ENCODE measurements around the gene RPTOR.

RPTOR gene

DNA sequence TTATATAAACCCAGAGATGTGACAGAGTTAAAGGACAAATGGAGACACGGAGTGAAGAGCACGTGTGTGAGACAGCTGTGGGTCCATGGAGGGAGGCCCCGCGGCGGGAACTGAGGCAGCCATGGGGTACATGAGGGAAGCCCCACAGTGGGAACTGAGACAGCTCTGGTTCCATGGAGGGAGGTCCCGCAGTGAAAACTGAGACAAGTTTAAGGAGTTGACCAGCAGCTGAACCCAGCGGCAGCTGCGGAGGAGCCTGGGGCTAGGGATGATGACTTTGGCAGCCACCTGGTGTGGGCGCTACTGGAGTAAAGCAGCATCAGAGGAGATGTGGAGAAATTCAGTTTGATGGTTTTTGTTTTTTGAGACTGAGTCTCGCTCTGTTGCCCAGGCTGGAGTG, 185.1 kb downstream of the RPTOR start:
- ChIA-PET POLR2A (no interaction called here), CTCF (no interaction called here)
- H3K4me3 ChIP-seq (ENCODE audit: low read depth, low read length), result no peak overlapping the region
- TF ChIP-seq, protein P1, sequence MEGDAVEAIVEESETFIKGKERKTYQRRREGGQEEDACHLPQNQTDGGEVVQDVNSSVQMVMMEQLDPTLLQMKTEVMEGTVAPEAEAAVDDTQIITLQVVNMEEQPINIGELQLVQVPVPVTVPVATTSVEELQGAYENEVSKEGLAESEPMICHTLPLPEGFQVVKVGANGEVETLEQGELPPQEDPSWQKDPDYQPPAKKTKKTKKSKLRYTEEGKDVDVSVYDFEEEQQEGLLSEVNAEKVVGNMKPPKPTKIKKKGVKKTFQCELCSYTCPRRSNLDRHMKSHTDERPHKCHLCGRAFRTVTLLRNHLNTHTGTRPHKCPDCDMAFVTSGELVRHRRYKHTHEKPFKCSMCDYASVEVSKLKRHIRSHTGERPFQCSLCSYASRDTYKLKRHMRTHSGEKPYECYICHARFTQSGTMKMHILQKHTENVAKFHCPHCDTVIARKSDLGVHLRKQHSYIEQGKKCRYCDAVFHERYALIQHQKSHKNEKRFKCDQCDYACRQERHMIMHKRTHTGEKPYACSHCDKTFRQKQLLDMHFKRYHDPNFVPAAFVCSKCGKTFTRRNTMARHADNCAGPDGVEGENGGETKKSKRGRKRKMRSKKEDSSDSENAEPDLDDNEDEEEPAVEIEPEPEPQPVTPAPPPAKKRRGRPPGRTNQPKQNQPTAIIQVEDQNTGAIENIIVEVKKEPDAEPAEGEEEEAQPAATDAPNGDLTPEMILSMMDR (IDR thresholded peaks at IDR 0.05; ENCODE audit: insufficient read depth, low read length, missing control alignments), result no peak
- no peak for DNase-seq (ENCODE audit: low read depth, low spot score)

DNA sequence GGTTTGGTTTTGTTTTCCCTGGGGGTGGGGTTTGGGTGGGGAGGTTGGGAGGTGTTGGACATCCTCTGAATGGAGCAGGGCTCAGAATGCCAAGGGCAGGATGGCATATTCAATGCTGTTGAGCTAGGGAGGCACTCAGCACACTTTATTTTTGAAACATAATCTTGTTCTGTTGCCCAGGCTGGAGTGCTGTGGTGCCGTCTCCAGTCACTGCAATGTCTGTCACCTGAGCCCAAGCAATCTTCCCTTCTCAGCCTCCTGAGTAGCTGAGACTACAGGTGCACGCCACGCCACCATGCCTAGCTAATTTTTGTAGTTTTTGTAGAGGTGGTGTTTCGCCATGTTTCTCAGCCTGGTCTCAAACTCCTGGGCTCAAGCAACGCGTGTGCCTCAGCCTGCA, 186.1 kb downstream of the RPTOR start:
- no peak overlapping the region for H3K4me3 ChIP-seq (ENCODE audit: low read depth, low read length)
- TF ChIP-seq, protein P1 (IDR thresholded peaks at IDR 0.05; ENCODE audit: insufficient read depth, low read length, missing control alignments), result no peak
- ChIA-PET POLR2A (no interaction called here), CTCF (no interaction called here)
- DNase-seq (ENCODE audit: low read depth, low spot score), result no peak

DNA sequence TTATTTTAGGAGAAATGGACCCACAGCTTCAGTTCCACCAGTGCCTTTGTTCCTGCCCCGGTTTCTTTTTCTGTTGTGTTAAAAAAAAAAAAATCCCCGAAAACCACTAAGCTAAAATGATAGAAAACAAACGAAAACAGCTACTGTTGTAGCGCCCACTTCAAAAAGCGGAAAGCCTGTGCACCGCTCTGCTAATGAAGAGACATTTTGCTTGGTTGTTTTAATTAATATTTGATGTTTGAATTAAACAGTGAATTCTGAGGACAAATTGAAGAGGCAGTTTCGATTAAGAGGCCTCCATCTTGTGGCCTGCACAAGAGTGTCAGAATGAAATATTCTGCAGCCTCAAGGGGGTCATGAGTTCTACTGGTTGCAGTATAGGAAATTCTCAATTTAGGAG, 186.7 kb downstream of the RPTOR start:
- CTCF ChIA-PET, result no interaction called here
- no peak for DNase-seq (ENCODE audit: low read depth, low spot score)
- H3K4me3 ChIP-seq (ENCODE audit: low read depth, low read length), result no peak overlapping the region
- POLR2A ChIA-PET, result no interaction called here
- TF ChIP-seq, protein P1 (IDR thresholded peaks at IDR 0.05; ENCODE audit: insufficient read depth, low read length, missing control alignments), result no peak

DNA sequence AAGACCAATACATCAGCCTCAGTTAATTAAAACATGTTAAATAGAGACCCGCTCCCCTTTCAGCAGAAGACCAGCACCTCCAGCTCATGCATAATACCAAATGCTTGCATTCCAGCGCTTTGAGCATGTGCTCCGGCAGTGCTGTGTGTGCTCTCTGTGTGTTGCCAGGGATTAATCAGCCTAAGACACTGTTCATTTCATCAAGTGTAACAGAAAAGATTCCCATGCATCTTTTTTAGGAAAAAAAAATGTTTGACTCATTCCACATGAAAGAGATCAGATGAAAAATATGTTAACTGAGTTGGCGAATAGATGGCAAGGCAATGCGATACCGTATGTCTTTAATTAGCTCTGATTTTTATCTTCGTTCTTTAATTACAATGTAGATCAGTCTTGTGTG, 187.6 kb downstream of the RPTOR start:
- peak; percentile 47 for DNase-seq (ENCODE audit: low read depth, low spot score)
- CTCF ChIA-PET, result interaction anchor here (1.1 to 1.7 kb wide), 2 partner anchors 31 to 137 kb away, joined by 3 read pairs; no protein-coding TSS in a partner anchor
- TF ChIP-seq, protein P1 (IDR thresholded peaks at IDR 0.05; ENCODE audit: insufficient read depth, low read length, missing control alignments), result no peak
- POLR2A ChIA-PET, result interaction anchor here (1.0 kb wide), 1 partner anchor 9 kb away, joined by 3 read pairs; no protein-coding TSS in a partner anchor
- no peak overlapping the region for H3K4me3 ChIP-seq (ENCODE audit: low read depth, low read length)

DNA sequence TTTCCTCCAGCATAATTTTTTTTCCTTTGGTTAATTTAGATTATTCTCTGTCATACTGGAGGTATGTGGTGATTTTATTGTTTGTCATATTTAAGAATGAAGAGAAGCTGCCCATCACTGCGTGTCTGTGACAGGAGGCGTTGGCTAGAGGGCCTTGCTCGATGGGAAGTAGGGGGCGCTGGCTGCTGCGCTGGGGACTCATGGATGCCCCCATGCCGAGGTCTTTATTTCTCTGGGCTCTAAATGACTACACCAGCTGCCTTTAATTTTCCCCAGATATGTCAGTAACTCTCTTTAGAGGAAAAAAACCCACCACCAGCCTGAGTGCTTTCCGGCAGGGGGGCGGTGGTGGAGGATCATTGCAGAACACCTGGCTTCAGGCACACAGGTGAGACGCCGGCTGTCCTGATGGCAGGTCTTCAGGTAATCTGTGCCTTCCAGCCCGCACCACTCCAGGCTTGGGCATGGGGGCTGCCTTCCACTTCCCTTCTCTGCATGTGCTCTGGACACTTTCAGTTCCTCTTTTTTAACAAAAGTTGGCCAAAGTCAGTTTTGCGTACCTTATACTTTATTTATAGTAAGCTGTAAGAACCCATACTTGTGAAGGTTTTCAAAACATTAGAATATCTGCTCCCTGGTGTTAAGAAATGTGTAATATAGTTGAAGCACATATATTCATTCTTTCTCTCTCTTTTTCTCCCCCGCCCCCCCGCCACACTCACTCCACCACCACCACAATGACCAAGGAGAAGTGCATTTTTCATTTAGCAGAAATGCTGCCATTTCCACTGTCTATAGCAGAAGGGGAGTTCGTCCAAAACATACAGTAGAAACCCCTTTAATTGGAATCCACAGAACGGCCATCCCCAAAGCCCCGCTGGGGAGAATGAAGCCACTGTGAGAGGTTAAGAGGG, 192.7 kb downstream of the RPTOR start:
- no peak overlapping the region for H3K4me3 ChIP-seq (ENCODE audit: low read depth, low read length)
- POLR2A ChIA-PET, result interaction anchor here (0.5 kb wide), 1 partner anchor 219 kb away, joined by 3 read pairs; no protein-coding TSS in a partner anchor
- TF ChIP-seq, protein P1 (IDR thresholded peaks at IDR 0.05; ENCODE audit: insufficient read depth, low read length, missing control alignments), result no peak
- DNase-seq (ENCODE audit: low read depth, low spot score), result no peak
- CTCF ChIA-PET, result interaction anchor here (0.9 to 1.4 kb wide), 2 partner anchors 10 to 15 kb away, joined by 3 read pairs; no protein-coding TSS in a partner anchor

DNA sequence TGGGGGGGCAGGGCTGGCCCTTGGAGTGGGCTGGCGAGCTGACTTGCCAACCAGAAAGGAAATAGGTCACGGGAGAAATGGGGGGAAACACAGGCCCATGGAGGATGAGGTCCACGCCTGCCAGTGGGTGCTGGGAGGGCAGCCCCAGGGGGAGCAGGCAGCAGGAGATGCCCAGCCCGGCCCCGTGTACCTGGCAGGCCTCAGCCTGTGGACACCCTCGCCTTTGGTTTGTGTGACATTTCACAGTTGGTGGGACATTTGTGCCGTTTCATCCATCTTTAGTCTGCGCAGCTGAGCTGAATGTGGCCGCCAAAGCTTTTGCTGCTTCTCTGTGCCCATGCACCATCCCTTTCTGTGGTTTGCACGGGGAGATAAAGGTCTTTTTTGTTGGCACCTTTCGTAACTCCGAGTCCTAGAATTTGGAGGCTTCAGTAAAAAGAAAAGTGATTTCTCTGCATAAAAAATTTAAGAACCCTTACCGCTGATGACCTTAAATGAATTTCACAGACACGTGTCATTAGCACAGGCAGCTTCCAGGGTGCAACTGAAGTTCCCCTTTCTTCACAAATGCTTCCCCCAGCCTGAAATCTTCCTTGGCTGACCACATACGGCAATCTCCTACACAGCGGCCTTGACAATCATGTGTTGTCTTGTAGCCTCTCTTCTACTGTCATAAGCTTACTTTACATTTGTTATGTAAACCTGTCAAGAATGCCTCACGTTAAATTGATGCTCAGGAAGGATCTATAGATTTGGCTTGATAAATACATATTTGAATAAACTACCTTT, 193.6 kb downstream of the RPTOR start:
- TF ChIP-seq, protein P1 (IDR thresholded peaks at IDR 0.05; ENCODE audit: insufficient read depth, low read length, missing control alignments), result no peak
- POLR2A ChIA-PET, result no interaction called here
- DNase-seq (ENCODE audit: low read depth, low spot score), result no peak
- CTCF ChIA-PET, result no interaction called here
- H3K4me3 ChIP-seq (ENCODE audit: low read depth, low read length), result no peak overlapping the region
